ENCODE measurements around the gene KLF9.

The KLF9 gene

GRCh38 chr9:70411121-70411929, 3.1 kb downstream of the KLF9 start:
- FAIRE-seq (no peak), DNase-seq (ENCODE audit: insufficient read length) (no peak)
- TF ChIP-seq POLR2A (IDR thresholded peaks at IDR 0.05; ENCODE audit: low read depth, low read length) (no peak), TAF1 (IDR thresholded peaks at IDR 0.05; ENCODE audit: borderline replicate concordance, low read depth, low read length) (no peak), POLR2AphosphoS5 (IDR thresholded peaks at IDR 0.05; ENCODE audit: low read depth, low read length) (no peak)

GRCh38 chr9:70410368-70410767, 4.1 kb downstream of the KLF9 start:
- TF ChIP-seq POLR2A (IDR thresholded peaks at IDR 0.05; ENCODE audit: low read depth, low read length): no peak
- no peak for TF ChIP-seq POLR2AphosphoS5 (IDR thresholded peaks at IDR 0.05; ENCODE audit: low read depth, low read length)
- TF ChIP-seq TAF1 (IDR thresholded peaks at IDR 0.05; ENCODE audit: borderline replicate concordance, low read depth, low read length): no peak
- FAIRE-seq: no peak
- DNase-seq (ENCODE audit: insufficient read length): no peak

- no peak for DNase-seq (ENCODE audit: insufficient read length)
- TF ChIP-seq POLR2A (IDR thresholded peaks at IDR 0.05; ENCODE audit: low read depth, low read length): no peak
- no peak for TF ChIP-seq POLR2AphosphoS5 (IDR thresholded peaks at IDR 0.05; ENCODE audit: low read depth, low read length)
- TF ChIP-seq TAF1 (IDR thresholded peaks at IDR 0.05; ENCODE audit: borderline replicate concordance, low read depth, low read length): no peak
- no peak for FAIRE-seq
These were observed 4.7 kb downstream of the KLF9 start for GRCh38 chr9:70409800-70410199.

- DNase-seq (ENCODE audit: insufficient read length) (no peak), FAIRE-seq (no peak)
- TF ChIP-seq POLR2AphosphoS5 (IDR thresholded peaks at IDR 0.05; ENCODE audit: low read depth, low read length) (no peak), TAF1 (IDR thresholded peaks at IDR 0.05; ENCODE audit: borderline replicate concordance, low read depth, low read length) (no peak), POLR2A (IDR thresholded peaks at IDR 0.05; ENCODE audit: low read depth, low read length) (no peak)
These were observed 5.2 kb downstream of the KLF9 start for GRCh38 chr9:70409280-70409679.

GRCh38 chr9:70408393-70409040, 5.9 kb downstream of the KLF9 start:
- TF ChIP-seq POLR2A (IDR thresholded peaks at IDR 0.05; ENCODE audit: low read depth, low read length) (no peak), TAF1 (IDR thresholded peaks at IDR 0.05; ENCODE audit: borderline replicate concordance, low read depth, low read length) (no peak), POLR2AphosphoS5 (IDR thresholded peaks at IDR 0.05; ENCODE audit: low read depth, low read length) (no peak)
- DNase-seq (ENCODE audit: insufficient read length) (no peak), FAIRE-seq (no peak)

GRCh38 chr9:70407081-70407503, 7.4 kb downstream of the KLF9 start:
- FAIRE-seq (no peak), DNase-seq (ENCODE audit: insufficient read length) (no peak)
- TF ChIP-seq POLR2A (IDR thresholded peaks at IDR 0.05; ENCODE audit: low read depth, low read length): no peak

- TF ChIP-seq POLR2A (IDR thresholded peaks at IDR 0.05; ENCODE audit: low read depth, low read length) (no peak), TAF1 (IDR thresholded peaks at IDR 0.05; ENCODE audit: borderline replicate concordance, low read depth, low read length) (no peak), POLR2AphosphoS5 (IDR thresholded peaks at IDR 0.05; ENCODE audit: low read depth, low read length) (no peak)
- FAIRE-seq (no peak), DNase-seq (ENCODE audit: insufficient read length) (peak; percentile 19)
These were observed 8.0 kb downstream of the KLF9 start for GRCh38 chr9:70406434-70406862.

GRCh38 chr9:70405808-70406433, 8.5 kb downstream of the KLF9 start:
- FAIRE-seq (no peak), DNase-seq (ENCODE audit: insufficient read length) (no peak)
- TF ChIP-seq TAF1 (IDR thresholded peaks at IDR 0.05; ENCODE audit: borderline replicate concordance, low read depth, low read length) (no peak), POLR2AphosphoS5 (IDR thresholded peaks at IDR 0.05; ENCODE audit: low read depth, low read length) (no peak), POLR2A (IDR thresholded peaks at IDR 0.05; ENCODE audit: low read depth, low read length) (no peak)

- TF ChIP-seq POLR2AphosphoS5 (IDR thresholded peaks at IDR 0.05; ENCODE audit: low read depth, low read length) (no peak), TAF1 (IDR thresholded peaks at IDR 0.05; ENCODE audit: borderline replicate concordance, low read depth, low read length) (no peak), POLR2A (IDR thresholded peaks at IDR 0.05; ENCODE audit: low read depth, low read length) (no peak)
- no peak for DNase-seq (ENCODE audit: insufficient read length)
- no peak for FAIRE-seq
These were observed 10.2 kb downstream of the KLF9 start for GRCh38 chr9:70404261-70404660.

- no peak for FAIRE-seq
- TF ChIP-seq TAF1 (IDR thresholded peaks at IDR 0.05; ENCODE audit: borderline replicate concordance, low read depth, low read length) (no peak), POLR2A (IDR thresholded peaks at IDR 0.05; ENCODE audit: low read depth, low read length) (no peak), POLR2AphosphoS5 (IDR thresholded peaks at IDR 0.05; ENCODE audit: low read depth, low read length) (no peak)
These were observed 10.8 kb downstream of the KLF9 start for GRCh38 chr9:70403618-70404025.

GRCh38 chr9:70403166-70403565, 11.3 kb downstream of the KLF9 start:
- no peak for FAIRE-seq
- no peak for DNase-seq (ENCODE audit: insufficient read length)
- TF ChIP-seq POLR2AphosphoS5 (IDR thresholded peaks at IDR 0.05; ENCODE audit: low read depth, low read length) (no peak), POLR2A (IDR thresholded peaks at IDR 0.05; ENCODE audit: low read depth, low read length) (no peak), TAF1 (IDR thresholded peaks at IDR 0.05; ENCODE audit: borderline replicate concordance, low read depth, low read length) (no peak)

More at GRCh38 chr9:70403618-70404025, 10.8 kb downstream of the KLF9 start:
- no peak for DNase-seq (ENCODE audit: insufficient read length)

Data from GM12892 (cell line).